ENCODE results near the gene VAV3.

GRCh38 chr1:107545056-107545577, 419.9 kb downstream of the VAV3 start:
- TF ChIP-seq, protein P1, sequence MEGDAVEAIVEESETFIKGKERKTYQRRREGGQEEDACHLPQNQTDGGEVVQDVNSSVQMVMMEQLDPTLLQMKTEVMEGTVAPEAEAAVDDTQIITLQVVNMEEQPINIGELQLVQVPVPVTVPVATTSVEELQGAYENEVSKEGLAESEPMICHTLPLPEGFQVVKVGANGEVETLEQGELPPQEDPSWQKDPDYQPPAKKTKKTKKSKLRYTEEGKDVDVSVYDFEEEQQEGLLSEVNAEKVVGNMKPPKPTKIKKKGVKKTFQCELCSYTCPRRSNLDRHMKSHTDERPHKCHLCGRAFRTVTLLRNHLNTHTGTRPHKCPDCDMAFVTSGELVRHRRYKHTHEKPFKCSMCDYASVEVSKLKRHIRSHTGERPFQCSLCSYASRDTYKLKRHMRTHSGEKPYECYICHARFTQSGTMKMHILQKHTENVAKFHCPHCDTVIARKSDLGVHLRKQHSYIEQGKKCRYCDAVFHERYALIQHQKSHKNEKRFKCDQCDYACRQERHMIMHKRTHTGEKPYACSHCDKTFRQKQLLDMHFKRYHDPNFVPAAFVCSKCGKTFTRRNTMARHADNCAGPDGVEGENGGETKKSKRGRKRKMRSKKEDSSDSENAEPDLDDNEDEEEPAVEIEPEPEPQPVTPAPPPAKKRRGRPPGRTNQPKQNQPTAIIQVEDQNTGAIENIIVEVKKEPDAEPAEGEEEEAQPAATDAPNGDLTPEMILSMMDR (conservative IDR thresholded peaks at IDR 0.05; ENCODE audit: low read length) = no peak
- TF ChIP-seq EZH2phosphoT487 (IDR thresholded peaks at IDR 0.05; ENCODE audit: borderline replicate concordance, low read depth, low read length) = no peak

All from OCI-LY7 (cell line).